OCI-LY1 (cell line): ENCODE data around the gene MXRA5.

ENCODE experiments used
- CTCF ChIP-seq: fragments of 200-600 bp; sonication (generic), shearing (Covaris generic); IDR thresholded peaks from 2 replicates; pipeline ENCODE4 v1.5.1; 2017; ENCODE audit warnings: mild to moderate bottlenecking, antibody characterized with exemption, low read length, moderate library complexity, mixed read lengths
- EZH2 ChIP-seq: fragments of 200-600 bp; sonication (generic), shearing (Covaris generic); IDR thresholded peaks from 2 replicates; pipeline ENCODE4 v1.8.0; 2017; ENCODE audit warnings: borderline replicate concordance, mixed run types, mild to moderate bottlenecking, antibody characterized with exemption, low read length, moderate library complexity, mixed read lengths

DNA sequence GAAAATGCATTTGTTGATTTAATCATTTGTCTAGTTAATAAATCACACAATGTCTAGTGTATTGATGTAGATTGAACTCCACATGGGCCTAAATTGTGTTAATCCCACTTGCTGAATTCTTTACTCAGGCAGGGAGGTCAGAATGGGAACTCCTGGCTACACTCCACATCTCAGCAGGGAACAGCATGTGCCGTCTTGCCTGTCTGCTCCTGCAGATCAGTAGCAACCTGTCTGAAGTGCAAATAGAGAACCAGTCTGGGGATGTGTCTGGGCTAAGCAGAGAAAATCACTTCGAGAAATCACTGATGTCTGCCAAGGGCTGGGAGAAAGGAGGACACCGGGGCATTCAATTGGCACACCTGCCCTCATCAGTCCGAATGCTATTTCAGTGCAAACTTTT, 16.5 kb upstream of the MXRA5 start:
- TF ChIP-seq EZH2 (no peak), CTCF (no peak)
